ENCODE measurements around the gene RAB11FIP2.

DNA sequence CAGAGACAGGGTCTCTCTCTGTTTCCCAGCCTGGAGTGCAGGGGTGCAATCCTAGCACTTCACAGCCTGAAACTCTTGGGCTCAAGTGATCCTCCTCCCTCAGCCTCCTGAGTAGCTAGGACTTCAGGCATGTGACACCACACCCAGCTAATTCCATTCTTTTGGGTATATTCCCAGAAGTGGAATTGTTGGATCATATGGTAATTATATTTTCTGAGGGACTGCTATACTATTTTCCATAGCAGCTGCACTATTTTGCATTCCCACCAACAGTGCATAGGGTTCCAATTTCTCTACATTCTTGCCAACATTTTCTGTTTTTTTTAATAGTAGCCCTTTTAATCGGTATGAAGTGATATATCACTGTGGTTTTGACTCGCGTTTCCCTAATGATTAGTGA is 30.0 kb upstream of the RAB11FIP2 start:
- TF ChIP-seq, protein P1, sequence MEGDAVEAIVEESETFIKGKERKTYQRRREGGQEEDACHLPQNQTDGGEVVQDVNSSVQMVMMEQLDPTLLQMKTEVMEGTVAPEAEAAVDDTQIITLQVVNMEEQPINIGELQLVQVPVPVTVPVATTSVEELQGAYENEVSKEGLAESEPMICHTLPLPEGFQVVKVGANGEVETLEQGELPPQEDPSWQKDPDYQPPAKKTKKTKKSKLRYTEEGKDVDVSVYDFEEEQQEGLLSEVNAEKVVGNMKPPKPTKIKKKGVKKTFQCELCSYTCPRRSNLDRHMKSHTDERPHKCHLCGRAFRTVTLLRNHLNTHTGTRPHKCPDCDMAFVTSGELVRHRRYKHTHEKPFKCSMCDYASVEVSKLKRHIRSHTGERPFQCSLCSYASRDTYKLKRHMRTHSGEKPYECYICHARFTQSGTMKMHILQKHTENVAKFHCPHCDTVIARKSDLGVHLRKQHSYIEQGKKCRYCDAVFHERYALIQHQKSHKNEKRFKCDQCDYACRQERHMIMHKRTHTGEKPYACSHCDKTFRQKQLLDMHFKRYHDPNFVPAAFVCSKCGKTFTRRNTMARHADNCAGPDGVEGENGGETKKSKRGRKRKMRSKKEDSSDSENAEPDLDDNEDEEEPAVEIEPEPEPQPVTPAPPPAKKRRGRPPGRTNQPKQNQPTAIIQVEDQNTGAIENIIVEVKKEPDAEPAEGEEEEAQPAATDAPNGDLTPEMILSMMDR (conservative IDR thresholded peaks at IDR 0.05 in 1 of 2, IDR thresholded peaks at IDR 0.05 in 1 of 2; ENCODE audit: low read depth in 1 of 2, low read length in 2 of 2), result no peak
- TF ChIP-seq EZH2 (IDR thresholded peaks at IDR 0.05; ENCODE audit: low read length, missing control alignments), result no peak

Data from fibroblast of lung (primary cell).